Measurements from ENCODE around the gene SCYL2.
"Not testable (repeated sequence)": the region's sequence is repeated elsewhere in the genome, so short reads cannot be mapped to it uniquely, and the experiment has no call there.

Gene SCYL2

GRCh38 chr12:100326208-100326607 lies 59.2 kb downstream of the SCYL2 start:
- TF ChIP-seq, protein P1, sequence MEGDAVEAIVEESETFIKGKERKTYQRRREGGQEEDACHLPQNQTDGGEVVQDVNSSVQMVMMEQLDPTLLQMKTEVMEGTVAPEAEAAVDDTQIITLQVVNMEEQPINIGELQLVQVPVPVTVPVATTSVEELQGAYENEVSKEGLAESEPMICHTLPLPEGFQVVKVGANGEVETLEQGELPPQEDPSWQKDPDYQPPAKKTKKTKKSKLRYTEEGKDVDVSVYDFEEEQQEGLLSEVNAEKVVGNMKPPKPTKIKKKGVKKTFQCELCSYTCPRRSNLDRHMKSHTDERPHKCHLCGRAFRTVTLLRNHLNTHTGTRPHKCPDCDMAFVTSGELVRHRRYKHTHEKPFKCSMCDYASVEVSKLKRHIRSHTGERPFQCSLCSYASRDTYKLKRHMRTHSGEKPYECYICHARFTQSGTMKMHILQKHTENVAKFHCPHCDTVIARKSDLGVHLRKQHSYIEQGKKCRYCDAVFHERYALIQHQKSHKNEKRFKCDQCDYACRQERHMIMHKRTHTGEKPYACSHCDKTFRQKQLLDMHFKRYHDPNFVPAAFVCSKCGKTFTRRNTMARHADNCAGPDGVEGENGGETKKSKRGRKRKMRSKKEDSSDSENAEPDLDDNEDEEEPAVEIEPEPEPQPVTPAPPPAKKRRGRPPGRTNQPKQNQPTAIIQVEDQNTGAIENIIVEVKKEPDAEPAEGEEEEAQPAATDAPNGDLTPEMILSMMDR (conservative IDR thresholded peaks at IDR 0.05; ENCODE audit: control insufficient read depth, insufficient read depth, low read depth, low read length), result no peak
- H3K4me3 ChIP-seq (ENCODE audit: control insufficient read depth, low read depth, low read length), result no peak overlapping the region
- DNase-seq (ENCODE audit: low read depth), result no peak

DNA sequence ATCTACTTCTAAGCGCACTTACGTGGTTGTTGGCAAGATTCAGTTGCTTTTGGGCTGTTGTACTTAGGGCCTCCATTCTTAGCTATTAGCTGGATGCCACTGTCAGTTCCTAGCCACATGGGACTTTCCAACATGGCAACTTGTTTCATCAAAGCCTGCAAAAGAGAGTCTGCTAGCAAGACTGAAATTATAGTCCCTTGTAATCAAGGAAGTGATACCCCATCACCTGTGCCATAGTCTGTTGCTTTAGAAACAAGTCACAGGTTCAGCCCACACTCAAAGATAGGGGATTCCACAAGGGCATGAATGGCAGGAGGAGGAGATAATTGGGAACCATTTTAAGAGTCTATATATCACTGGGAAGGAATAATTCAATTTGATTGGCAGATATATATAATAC lies 62.8 kb downstream of the SCYL2 start:
- no peak for DNase-seq (ENCODE audit: low read depth)
- TF ChIP-seq, protein P1 (conservative IDR thresholded peaks at IDR 0.05; ENCODE audit: control insufficient read depth, insufficient read depth, low read depth, low read length), result no peak
- no peak overlapping the region for H3K4me3 ChIP-seq (ENCODE audit: control insufficient read depth, low read depth, low read length)

DNA sequence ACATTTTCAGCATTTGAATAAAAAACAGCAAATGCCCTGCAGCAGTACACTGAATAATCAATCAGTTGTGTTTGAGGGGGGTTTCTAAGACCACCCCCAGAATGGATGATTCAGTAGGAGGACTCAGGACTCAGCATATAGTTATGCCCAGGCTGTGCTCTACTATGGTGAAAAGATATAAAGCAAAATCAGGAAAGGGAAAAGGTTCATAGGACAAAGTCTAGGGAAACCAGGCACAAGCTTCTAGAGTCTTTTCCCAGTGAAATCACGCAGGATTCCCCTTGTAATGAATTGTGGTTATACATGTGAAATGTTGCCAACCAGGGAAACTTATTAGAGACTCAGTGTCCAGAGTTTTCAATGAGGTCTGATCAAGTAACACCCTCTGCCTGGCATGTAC lies 64.9 kb downstream of the SCYL2 start:
- TF ChIP-seq, protein P1 (conservative IDR thresholded peaks at IDR 0.05; ENCODE audit: control insufficient read depth, insufficient read depth, low read depth, low read length), result no peak
- DNase-seq (ENCODE audit: low read depth), result no peak
- no peak overlapping the region for H3K4me3 ChIP-seq (ENCODE audit: control insufficient read depth, low read depth, low read length)

DNA sequence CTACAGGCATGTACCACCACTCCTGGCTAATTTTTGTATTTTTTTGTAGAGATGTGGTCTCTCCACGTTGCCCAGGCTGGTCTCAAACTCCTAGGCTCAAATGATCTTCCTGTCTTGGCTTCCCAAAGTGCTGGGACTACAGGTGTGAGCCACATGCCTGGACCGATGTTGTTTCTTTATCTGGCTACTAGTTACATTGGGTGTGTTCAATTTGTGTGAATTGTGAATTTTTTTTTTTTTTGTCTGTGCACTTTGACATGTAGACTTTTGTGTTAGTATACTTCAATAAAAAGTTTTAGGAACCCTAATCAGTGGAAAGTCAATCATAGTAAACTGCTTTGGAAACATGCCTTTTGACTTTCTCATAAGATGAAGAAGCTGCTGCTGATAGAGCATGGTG lies 65.9 kb downstream of the SCYL2 start:
- TF ChIP-seq, protein P1 (conservative IDR thresholded peaks at IDR 0.05; ENCODE audit: control insufficient read depth, insufficient read depth, low read depth, low read length), result no peak
- DNase-seq (ENCODE audit: low read depth), result no peak
- H3K4me3 ChIP-seq (ENCODE audit: control insufficient read depth, low read depth, low read length), result no peak overlapping the region

DNA sequence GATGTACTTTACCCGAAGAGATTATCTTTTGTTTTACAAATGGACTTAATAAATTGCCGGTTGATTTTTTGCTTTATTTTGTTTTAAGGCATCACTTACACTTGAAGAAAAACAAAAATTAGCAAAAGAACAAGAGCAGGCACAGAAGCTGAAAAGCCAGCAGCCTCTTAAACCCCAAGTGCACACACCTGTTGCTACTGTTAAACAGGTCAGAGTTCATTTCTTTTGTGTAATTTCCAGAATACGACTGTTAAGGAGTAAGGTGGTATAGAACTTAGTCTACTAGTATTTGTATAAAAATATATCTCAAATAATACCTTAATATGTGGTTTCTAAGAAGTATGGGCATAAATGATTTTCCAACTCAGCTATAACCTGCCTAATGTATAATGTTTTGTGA lies 70.3 kb downstream of the SCYL2 start:
- TF ChIP-seq, protein P1 (conservative IDR thresholded peaks at IDR 0.05; ENCODE audit: control insufficient read depth, insufficient read depth, low read depth, low read length), result no peak
- DNase-seq (ENCODE audit: low read depth), result no peak
- H3K4me3 ChIP-seq (ENCODE audit: control insufficient read depth, low read depth, low read length), result no peak overlapping the region

- TF ChIP-seq, protein P1 (conservative IDR thresholded peaks at IDR 0.05; ENCODE audit: control insufficient read depth, insufficient read depth, low read depth, low read length), result no peak
- no peak for DNase-seq (ENCODE audit: low read depth)
- no peak overlapping the region for H3K4me3 ChIP-seq (ENCODE audit: control insufficient read depth, low read depth, low read length)
Measured at GRCh38 chr12:100337727-100338126, 70.8 kb downstream of the SCYL2 start.

DNA sequence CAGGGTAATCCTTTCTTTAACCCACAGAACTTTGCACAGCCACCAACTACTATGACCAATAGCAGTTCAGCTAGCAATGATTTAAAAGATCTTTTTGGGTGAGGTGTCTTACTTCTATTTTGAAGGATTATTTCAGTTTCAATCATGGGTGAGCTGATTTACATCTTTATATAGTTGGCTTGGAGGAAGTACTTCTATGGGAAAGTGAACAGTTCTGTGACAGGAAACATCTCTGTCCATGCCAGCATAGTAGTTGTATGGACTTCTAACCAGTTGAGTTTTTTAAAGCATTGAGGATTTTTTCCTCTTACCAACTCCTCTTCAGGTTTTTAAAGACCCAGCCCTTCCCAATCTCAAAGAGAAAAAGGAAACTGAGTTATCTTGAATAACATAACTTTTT lies 72.1 kb downstream of the SCYL2 start:
- DNase-seq (ENCODE audit: low read depth), result no peak
- TF ChIP-seq, protein P1 (conservative IDR thresholded peaks at IDR 0.05; ENCODE audit: control insufficient read depth, insufficient read depth, low read depth, low read length), result no peak

DNA sequence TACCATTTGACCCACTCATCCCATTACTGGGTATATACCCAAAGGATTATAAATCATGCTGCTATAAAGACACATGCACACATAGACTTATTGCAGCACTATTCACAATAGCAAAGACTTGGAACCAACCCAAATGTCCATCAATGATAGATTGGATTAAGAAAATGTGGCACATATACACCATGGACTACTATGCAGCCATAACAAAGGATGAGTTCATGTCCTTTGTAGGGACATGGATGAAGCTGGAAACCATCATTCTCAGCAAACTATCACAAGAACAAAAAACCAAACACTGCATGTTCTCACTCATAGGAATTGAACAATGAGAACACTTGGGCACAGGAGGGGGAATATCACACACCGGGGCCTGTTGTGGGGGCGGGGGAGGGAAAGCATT lies 75.9 kb downstream of the SCYL2 start:
- not testable (repeated sequence) for H3K4me3 ChIP-seq (ENCODE audit: control insufficient read depth, low read depth, low read length); DNase-seq (ENCODE audit: low read depth)

More for the DNA sequence above, 72.1 kb downstream of the SCYL2 start:
- no peak overlapping the region for H3K4me3 ChIP-seq (ENCODE audit: control insufficient read depth, low read depth, low read length)

- H3K4me3 ChIP-seq (ENCODE audit: control insufficient read depth, low read depth, low read length); DNase-seq (ENCODE audit: low read depth): not testable (repeated sequence)
Measured at GRCh38 chr12:100344351-100344750, 77.4 kb downstream of the SCYL2 start.
